Uterus (tissue), 2 donors: Measurements from ENCODE around the gene BRMS1.

Source experiments
- CTCF ChIP-seq, 4 experiments: fragments of 200-600 bp in 2 of 4; fragments of 450-650 bp in 2 of 4; sonication (generic) in 2 of 4; IDR thresholded peaks; one replicate each; pipeline ENCODE4 v1.5.1; 2016 to 2019; ENCODE audit warnings: antibody characterized with exemption in 4 of 4, mild to moderate bottlenecking in 2 of 4, moderate library complexity in 1 of 4
- POLR2A ChIP-seq, 2 donors: fragments of 450-650 bp; IDR thresholded peaks; one replicate each; pipeline ENCODE4 v1.6.1; 2016; ENCODE audit warnings: antibody characterized with exemption in 2 of 2, mild to moderate bottlenecking in 1 of 2, moderate library complexity in 1 of 2

GRCh38 chr11:66388780-66389386 lies 44.0 kb upstream of the BRMS1 start:
- TF ChIP-seq CTCF (IDR thresholded peaks at IDR 0.05) = peak in 3 of 4 experiments; percentile 22 to 33 (median 31)
- TF ChIP-seq POLR2A (IDR thresholded peaks at IDR 0.05) = no peak
